HG03469 (cell line): ENCODE data around the gene XPNPEP2.

Experiments used
- ATAC-seq: cut with Tn5 transposase; IDR thresholded peaks from one replicate; pipeline ENCODE4 v1.9.1; 2021; ENCODE audit warnings: mild to moderate bottlenecking, moderate library complexity, moderate number of reproducible peaks; ENCODE audit not compliant: unreplicated experiment

The XPNPEP2 gene

DNA sequence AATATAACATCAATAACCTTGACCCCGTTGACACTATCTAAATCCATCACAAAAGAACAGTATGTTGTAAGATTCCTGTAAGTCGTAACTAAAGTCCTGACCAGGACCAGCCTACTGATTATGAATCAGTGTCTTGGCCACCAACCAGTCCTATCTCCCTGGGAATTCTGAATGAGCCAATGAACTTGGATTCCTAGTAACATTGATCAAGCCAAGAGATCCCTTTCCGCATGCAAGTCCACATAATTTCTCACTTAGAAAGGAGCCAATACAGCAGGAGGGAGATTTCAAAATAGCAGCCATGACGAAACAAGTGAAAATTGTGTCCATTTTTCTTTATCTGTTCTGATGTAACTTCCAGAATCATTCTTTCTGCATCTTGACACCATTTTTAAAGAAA is 9.5 kb downstream of the XPNPEP2 start:
- ATAC-seq = no peak

DNA sequence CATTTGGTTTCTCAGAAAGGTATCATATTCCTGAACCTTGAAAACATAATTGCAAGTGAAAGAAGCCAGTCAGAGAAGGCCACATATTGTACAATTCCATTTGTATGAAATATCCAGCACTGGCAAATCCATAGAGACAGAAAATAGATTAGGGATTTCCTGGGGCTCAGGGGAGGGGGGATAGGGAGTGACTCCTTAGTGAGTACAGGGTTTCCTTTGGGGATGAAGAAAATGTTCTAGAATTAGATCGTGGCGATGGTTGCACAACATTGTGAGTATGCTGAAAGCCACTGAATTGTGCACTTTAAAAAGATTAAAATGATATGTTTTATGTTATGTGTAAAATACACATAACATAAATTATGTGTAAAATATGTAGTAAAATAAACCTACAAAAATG is 10.3 kb downstream of the XPNPEP2 start:
- no peak for ATAC-seq

DNA sequence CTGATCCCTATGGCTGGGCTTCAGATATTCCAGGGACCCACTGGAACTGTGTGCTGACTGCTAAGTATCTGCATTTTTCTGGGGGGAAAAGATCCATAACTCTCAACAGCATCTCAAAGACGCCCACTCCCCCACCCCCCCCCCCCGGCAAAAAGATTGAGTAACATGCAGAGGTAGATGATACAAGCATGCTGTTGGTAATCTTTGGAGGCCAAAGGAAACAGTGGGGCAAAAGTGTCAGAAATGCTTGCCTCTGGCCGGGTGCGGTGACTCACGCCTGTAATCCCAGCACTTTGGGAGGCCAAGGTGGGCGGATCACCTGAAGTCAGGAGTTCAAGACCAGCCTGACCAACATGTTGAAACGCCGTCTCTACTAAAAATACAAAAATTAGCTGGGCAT is 12.2 kb downstream of the XPNPEP2 start:
- no peak for ATAC-seq

DNA sequence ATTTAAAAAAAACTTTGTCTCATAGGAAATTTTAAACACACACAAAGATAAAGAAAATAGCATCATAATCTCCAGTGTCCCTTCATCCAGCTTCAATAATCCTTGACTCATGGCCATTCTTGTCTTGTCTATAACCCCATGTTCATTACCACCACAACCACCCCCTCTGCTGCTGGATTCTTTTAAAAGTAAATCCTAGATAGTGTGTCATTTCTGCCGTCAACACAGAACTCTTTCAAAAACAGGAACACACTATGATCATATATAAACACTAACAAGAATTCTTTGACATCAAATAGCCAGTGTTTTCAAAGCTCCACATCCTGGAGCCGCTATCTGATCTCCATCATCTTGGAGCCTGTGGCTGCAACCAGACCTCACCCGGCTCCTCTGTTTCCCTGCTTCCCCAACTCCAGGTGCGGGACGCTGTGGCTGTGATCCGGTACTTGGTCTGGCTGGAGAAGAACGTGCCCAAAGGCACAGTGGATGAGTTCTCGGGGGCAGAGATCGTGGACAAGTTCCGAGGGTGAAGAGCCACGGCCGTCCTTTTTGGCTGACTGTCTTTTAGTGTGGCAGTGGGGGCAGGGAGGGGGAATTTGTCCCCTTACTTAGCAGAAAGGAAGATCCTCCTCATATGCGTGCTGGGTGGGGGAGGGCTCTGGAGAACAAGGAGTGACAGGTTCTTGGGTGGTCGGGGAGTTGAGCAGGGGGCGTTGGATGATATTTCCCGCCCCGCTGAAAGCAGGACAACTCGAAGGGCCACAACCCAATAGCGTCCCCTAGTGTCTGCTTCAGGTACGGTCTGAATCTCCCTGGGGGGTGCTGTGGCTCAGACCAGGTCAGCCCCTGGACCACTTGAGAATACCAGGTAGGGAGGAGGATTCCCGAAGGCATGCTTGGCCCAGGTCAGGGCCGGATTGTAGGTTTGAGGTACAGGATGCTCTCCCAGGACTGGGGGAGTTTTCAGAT is 15.6 kb downstream of the XPNPEP2 start:
- ATAC-seq = no peak

DNA sequence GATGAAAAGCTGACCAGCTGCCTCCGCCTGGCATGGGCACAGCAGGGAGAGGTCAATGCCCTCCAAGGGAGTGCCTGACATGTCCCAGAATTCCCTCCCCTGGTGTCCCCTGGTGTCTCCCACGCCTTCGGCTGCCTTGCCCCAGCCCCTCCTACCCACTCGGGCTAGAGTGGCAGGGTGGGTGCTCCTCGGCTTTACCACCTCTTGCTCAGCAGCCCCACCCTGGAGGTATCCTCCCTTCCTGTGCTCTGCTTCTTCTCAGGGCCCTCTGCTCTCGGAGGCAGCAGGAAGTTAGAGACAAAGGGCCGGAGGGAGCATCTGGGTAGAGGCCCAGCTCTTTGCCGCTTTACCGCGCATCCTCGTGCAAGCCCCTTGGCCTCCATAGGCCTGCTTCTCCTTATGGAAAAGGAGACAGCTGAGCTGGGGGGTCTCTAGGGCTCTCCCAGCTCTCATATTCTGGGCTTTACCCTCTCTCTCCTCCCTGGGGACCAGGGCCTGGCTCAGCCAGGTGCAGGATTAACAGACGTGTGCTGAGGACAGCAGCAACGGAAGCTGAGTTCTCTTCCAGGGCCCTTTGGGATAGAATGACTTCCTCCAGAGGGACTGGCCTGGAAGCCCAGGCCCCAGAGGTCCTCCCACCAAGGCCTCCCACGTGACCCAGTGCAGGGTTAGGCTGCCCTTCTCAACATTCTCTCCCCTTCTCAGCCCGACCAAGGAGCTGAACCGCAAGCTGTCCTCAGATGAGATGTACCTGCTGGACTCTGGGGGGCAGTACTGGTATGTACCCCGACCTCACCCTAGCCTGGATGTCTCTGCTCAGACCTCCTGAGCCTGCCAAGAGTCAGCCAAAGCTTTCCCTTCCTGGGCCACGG is 17.2 kb downstream of the XPNPEP2 start:
- no peak for ATAC-seq

DNA sequence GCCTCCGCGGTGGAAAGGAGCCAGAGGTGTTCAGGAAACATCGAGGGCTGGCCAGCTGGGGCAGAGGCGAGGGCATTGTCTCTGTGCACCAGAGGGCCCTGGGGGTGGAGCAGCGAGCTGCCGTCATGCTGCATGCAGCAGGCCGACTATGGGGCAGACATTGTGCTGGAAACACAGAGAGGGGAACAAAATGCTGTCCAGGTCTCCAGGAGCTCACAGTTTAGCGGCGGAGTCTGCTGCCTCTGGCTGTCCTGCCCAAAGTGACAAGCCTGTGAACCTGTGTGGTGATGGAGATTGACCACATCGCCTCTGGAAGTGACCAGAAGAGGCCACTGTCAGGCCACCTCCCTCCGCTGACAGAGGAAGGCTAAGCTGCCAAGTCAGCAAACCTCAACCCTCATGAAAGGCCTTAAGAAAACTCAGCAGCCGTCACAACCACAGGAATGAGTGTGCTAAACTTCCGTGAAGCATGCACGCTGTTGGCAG is 20.8 kb downstream of the XPNPEP2 start:
- ATAC-seq = no peak

DNA sequence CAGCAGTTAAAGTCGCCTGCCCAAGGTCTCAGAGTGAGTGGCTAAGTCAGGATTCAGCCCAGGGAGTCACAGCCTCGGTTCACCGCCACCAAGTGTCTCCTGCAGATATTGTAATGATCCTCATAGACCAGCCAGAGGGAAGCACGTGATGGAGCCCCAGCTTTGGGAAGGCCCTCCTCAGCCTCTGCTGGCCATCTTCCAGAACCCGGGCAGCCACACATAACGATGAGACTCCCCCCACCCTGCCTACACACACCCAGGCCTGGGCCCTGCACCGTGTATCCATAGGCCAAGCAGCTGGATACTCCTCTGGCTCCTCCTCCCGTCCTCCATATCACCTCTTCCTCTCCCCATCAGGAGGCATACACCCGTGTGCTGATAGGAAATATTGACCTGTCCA is 21.4 kb downstream of the XPNPEP2 start:
- no peak for ATAC-seq

DNA sequence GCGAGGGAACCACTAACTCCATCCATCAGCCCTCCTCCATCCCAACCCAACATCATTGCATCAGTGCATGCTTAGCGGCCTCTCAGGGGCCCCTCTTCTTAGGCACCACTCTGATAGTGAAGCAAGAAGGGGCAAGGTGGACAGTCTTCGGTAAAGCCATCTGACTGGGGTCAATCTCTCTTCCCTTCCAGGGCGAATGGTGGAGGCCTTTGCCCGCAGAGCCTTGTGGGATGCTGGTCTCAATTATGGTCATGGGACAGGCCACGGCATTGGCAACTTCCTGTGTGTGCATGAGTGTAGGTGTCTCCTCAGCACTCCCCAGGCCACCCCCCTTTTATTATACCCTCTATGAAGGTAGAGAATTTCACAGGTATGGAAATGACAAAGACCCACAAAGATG is 22.2 kb downstream of the XPNPEP2 start:
- ATAC-seq = no peak

DNA sequence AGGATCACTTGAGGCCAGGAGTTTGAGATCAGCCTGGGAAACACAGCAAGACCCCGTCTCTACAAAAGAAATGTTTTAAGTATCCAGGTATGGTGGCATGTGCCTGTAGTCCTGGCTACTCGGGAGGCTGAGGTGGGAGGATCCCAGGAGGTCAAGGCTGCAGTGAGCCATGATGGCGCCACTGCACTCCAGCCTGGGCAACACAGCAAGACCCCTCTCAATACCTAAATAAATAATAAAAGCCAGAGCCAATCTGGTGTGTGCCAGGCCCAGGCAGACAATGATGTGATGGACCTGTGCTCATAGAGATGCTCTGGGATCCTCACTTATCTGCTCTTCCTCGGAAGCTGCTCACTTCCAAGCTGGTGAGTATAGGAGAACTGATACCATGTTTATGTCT is 22.8 kb downstream of the XPNPEP2 start:
- ATAC-seq = no peak

DNA sequence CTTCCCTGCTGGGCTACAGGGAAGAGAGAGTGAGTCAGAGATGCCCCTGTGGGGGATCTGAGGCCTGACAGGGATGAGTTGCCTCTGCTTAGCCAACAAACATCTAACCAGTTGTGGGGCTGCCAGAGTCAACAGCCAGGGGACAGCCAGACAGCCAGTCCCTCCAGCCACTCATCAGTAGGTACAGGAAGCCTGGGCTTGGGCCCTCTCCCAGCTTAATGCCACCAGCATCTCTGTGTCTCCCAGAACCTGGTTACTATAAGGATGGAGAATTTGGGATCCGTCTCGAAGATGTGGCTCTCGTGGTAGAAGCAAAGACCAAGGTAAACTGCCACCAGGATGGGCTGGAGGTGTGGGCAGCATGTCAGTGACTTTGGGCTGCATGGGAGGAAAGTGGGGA is 23.7 kb downstream of the XPNPEP2 start:
- no peak for ATAC-seq

DNA sequence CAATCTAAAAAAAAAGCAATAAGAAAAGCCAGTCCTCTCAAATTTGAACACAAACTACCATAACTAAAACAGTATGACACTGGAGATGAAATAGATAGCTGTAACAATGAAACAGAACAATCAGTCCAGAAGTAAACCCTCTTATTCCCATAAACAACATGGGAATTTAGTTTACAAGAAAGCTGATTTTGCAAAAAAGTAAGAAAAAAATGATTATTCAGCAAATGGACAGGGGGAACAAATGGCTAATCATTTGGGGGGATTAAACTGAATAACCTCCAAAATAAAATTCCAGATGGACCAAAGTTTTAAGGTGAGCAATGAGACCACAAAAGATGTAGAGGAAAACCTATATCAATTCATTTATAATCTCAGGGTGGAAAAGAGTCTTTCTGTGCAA is 24.9 kb downstream of the XPNPEP2 start:
- ATAC-seq = no peak

DNA sequence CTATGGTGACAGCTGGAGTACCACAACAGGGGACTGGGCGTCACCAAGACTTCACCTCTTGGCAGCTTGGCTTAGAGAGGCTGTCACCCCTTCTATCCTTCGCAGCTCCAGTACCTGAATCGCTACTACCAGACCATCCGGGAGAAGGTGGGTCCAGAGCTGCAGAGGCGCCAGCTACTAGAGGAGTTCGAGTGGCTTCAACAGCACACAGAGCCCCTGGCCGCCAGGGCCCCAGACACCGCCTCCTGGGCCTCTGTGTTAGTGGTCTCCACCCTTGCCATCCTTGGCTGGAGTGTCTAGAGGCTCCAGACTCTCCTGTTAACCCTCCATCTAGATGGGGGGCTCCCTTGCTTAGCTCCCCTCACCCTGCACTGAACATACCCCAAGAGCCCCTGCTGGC is 29.4 kb downstream of the XPNPEP2 start:
- no peak for ATAC-seq

DNA sequence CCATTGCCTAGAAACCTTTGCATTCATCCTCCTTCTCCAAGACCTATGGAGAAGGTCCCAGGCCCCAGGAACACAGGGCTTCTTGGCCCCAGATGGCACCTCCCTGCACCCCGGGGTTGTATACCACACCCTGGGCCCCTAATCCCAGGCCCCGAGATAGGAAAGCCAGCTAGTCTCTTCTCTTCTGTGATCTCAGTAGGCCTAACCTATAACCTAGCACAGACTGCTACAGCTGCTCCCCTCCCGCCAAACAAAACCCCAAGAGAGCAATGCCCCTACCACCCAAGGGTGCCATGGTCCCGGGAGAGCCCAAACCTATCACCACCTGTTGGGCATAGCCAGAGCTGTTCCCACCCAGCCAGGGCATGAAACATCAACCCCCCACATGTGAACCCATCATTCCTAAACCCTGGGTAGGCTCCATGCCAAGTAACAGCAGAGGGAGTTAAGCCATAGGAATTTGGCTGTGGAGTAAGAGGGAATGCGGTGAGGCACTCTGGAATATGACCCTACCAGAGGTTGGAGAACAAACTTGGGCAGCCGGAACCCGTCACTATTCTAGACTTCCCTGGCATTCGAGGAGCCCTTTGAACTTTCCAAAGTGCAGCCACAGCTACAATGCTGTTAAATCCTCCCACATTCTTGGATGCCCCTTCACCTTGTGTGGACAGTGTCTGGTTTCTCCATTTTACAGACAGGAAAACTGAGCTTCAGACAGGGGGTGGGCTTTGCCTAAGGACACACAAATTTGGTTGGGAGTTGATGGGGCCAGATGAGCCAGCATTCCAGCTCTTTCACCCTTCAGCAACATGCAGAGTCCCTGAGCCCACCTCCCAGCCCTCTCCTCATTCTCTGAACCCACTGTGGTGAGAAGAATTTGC is 30.0 kb downstream of the XPNPEP2 start:
- no peak for ATAC-seq

DNA sequence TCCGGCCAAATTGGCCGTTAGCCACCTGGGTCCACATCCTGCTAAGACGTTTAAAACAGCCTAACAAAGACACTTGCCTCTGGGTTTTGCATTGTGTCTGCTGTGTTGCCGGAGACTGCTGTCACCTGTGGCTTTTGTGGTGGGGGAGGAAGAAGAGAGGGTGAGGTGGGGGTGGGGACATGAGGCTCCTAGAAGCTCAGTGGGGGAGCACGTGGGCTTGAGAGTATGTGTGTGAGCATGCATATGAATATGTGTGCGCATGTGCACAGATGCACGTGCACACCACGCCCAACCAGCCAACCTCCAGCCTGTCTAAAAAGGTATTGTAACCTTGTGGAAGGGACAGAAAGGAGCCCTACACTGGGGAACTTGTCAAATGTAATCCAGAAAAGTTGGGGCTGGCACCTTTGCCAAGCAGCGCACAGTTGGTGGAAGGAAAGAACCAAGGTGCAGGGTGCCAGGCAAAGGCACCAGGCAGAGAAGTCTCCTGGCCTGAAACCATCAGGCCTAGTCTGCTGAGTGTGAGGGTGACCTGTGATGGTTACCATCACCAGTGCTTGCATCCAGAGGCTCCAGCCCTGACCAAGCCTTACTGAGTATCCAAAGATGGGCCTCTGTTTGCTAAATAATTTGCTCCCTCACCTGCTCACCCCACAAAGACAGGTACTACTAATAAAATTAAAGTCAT is 30.8 kb downstream of the XPNPEP2 start:
- ATAC-seq = peak; percentile 35

DNA sequence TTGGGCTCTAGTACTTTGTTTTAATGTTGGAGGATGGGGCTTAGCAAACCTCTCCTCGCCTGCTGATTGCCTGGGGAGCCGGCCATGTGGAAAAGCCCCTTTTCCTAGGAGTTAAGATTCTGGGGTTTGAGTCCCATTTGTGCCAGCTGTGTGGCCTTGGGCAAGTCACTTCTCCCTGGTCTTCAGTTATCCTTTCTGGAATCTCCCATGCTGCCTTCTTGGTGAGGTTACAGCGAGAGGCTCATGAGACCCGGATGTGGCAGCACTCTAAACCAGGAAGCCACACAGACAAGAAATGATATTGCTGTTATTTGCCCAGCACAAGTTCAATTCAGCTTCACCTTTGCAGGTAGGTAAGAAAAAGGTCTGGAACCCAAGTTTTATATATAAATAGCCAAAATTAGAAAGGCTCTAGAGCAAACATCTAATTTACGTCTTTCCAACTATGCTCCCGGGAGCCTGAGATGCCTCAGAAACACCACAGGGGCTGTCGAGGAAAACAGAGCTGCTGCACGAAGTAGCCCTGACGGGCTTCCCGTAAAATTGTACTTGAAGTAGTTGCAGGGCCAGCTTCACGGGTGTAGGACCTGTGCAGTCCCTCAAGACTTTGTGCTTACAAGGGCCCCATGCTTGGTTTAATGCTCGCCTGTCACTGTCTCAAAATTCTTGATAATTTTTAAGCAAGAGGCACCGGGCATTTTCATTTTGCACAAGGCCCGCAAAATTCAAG is 32.7 kb downstream of the XPNPEP2 start:
- no peak for ATAC-seq

DNA sequence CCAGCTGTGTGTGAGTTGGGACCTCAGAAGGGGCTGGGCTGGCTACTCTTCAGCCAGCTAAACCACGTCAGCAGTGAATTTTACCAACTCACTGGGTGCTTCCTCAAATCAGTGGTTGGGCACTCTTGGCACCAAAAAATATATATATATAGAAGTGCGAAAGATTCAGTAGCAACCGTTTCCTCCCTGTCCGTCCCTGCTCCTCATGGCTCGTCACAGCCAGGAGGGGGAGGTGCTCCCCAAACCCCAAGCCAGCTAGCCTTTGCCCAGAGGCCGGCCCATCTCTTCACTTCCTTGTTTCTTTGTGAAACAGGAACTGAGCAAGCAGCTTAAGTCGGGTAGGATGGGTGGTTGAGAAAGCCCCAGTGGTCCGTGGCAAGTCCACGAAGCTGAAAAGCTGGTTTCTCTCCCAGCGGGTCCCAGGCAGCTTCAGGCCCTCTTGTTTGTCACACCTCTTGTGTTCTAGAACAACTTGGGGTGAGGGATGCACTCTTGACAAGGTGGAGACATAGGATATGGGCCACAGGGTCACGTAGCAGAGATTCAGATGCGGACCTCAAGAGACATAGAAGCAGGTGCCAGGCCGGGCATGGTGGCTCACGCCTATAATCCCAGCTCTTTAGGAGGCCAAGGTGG is 34.1 kb downstream of the XPNPEP2 start:
- peak; percentile 53 for ATAC-seq

DNA sequence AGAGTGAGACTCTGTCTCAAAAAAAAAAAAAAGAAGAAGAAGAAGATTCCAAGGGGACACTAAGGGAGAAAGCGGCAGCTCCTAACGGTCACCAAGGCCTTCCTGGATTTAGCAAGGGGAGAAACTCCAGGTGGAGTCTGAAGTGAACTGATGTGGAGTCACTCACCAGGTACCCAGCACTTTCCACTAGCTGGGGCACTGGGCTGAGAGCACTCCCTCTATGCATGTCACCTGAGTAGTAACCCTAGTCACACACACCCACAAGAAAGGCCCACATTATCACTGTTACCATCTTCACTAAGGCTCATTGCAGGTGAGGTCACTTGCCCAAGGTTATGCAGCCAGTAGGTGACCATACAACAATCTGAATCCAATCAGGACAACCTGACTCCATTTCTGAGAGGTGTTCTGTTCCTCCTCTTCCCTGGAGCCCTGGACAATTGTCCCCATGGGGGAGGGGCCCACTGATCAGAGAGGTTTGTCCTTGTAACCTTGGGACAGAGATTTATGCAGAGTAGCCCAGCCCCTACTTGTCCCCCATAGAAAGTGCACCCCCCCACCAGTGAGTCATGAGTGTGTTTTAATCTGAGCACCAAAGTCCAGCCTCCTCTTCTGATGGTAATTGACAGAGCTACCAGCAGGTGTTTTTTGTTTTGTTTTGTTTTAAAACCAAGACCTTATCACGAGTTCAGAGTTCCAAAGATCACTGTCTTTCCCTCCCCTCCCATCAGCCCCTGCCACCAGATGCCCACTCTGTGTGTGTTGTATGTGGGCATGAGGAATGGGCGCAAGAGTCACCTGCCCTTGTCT is 35.1 kb downstream of the XPNPEP2 start:
- ATAC-seq = no peak
